HG02884 (cell line): Measurements from ENCODE around the gene SFPQ.
"Not testable (repeated sequence)": the region's sequence is repeated elsewhere in the genome, so short reads cannot be mapped to it uniquely, and the experiment has no call there.

ENCODE experiments used
- ATAC-seq: cut with Tn5 transposase; IDR thresholded peaks from one replicate; pipeline ENCODE4 v1.9.1; 2021; ENCODE audit warnings: mild to moderate bottlenecking, moderate library complexity; ENCODE audit not compliant: unreplicated experiment

SFPQ gene

DNA sequence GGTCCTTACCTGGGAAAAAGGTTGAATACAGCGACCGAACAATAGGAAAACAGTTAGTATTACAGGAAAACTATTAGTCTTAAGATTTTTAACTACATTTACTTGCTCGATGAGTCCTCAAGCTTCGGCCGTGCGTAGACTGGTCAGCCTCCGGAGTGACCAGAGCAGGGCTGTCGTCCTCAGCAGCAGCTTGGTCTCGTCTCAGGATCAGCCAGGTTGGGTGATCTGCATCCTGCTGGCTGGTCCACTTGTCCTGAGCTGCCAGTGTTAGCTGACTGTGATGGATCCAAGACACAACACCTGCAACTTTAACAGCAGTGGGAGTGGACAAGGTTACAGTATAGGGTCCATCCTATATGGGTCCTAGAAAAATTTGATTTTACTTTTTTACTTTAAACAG lies 50.2 kb downstream of the SFPQ start:
- not testable (repeated sequence) for ATAC-seq

DNA sequence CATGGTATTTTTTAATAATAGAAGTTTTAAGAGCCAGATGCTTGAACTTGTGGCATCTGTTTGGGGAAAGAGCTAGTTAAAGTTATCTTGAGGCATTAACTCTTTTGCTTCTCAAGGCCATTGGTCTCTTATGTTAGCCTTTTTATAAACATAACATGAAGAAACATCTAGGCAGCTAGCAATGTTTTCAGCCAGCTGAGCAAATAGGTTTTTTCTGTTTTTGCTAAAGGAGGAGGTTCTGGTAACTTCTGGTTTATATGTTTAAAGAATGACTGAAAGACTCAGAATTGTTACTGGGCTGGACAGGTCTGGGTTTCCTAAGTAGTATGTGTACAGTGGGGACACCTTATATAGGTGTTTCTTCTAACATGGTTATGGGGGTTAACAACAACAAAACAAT lies 50.7 kb downstream of the SFPQ start:
- ATAC-seq: not testable (repeated sequence)

DNA sequence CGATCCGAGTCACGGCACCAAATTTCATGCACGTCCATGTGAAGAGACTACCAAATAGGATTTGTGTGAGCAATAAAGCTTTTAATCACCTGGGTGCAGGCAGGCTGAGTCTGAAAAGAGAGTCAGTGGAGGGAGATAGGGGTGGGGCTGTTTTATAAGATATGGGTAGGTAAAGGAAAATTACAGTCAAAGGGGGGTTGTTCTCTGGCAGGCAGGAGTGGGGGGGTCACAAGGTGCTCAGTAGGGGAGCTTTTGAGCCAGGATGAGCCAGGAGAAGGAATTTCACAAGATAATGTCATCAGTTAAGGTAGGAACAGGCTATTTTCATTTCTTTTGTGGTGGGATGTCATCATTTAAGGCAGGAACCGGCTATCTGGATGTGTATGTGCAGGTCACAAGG lies 55.4 kb downstream of the SFPQ start:
- ATAC-seq: not testable (repeated sequence)

DNA sequence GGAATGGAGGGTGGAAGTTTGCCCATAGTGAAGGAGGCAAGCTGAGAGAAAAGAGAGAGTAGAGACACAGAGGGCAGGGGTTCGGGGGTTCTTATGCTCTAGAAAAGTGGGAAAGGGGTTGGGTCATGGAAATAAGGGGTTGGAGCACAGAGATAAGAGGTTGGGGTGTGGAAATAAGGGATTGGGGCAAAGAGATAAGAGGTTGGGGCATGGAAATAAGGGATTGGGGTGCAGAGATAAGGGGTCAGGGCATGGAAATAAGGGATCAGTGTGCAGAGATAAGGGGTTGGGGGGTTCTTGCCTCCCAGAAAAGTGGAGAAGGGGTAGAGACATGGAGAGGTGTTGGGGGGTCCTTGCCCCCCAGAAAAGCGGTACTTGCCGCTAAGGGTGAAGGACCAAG lies 56.2 kb downstream of the SFPQ start:
- ATAC-seq: no peak
